SK-N-SH (cell line): ENCODE measurements around the gene GPC2. TPM values are rescaled to one million over a fixed set of nuclear protein-coding genes. Genes with fewer than 3 reads are reported as not detected.

Experiments used
- CTCF ChIA-PET: fragments of 300-600, 350-600 bp; formaldehyde crosslinking; extraction: SDS; loops from one replicate; lab custom pipeline; 2021; lab: Yijun Ruan, JAX
- POLR2A ChIA-PET: fragments of 350-600 bp; sonication (Branson Sonifier 250); formaldehyde crosslinking; extraction: SDS; loops from one replicate; lab custom pipeline; 2020; ENCODE audit warnings: antibody characterized with exemption, inconsistent platforms; lab: Yijun Ruan, JAX
- DNase-seq: peaks from one replicate; pipeline ENCODE4 v3.0.0; 2012
- H2AFZ ChIP-seq: fragments of 200-600 bp; sonication (generic); 2 replicates; pipeline ENCODE4 v1.8.1; 2016; ENCODE audit warnings: antibody characterized with exemption, mild to moderate bottlenecking, low read depth
- H3F3A ChIP-seq: fragments of 200-600 bp; sonication (generic); replicated peaks from 2 replicates; pipeline ENCODE3; 2016; ENCODE audit warnings: antibody characterized with exemption, mild to moderate bottlenecking; ENCODE audit not compliant: insufficient read depth
- H3K27ac ChIP-seq, 2 experiments: fragments of 200-500 bp in 1 of 2; fragments of 200-600 bp in 1 of 2; sonication (Bioruptor generic) in 1 of 2; sonication (generic), shearing (Covaris generic) in 1 of 2; 2 replicates each; pipeline versions ENCODE4 v1.5.1 to v1.6.1; 2014 to 2016; ENCODE audit warnings: low read depth in 2 of 2, inconsistent platforms in 1 of 2, low read length in 1 of 2, mild to moderate bottlenecking in 1 of 2, mixed read lengths in 1 of 2
- H3K27me3 ChIP-seq: fragments of 200-600 bp; sonication (generic), shearing (Covaris generic); 2 replicates; pipeline ENCODE4 v1.6.1; 2016; ENCODE audit warnings: mixed run types; ENCODE audit not compliant: insufficient read depth
- H3K36me3 ChIP-seq, 2 experiments: fragments of 200-500 bp in 1 of 2; fragments of 200-600 bp in 1 of 2; sonication (Bioruptor generic) in 1 of 2; sonication (generic) in 1 of 2; replicated peaks in 1 of 2; 2 replicates each; pipeline versions ENCODE3 to v1.5.1; 2014 to 2016; ENCODE audit warnings: low read length in 1 of 2, mild to moderate bottlenecking in 1 of 2; ENCODE audit not compliant: insufficient read depth in 2 of 2, control insufficient read depth in 1 of 2
- H3K4me1 ChIP-seq, 2 experiments: fragments of 200-500 bp in 1 of 2; fragments of 200-600 bp in 1 of 2; sonication (Bioruptor generic) in 1 of 2; sonication (generic), shearing (Covaris generic) in 1 of 2; 2 replicates each; pipeline versions ENCODE4 v1.5.1 to v1.6.1; 2014 to 2016; ENCODE audit warnings: low read depth in 1 of 2, low read length in 1 of 2, mixed run types in 1 of 2; ENCODE audit not compliant: insufficient read depth in 2 of 2, control insufficient read depth in 1 of 2
- H3K4me2 ChIP-seq: fragments of 200-600 bp; sonication (generic), shearing (Covaris generic); 2 replicates; pipeline ENCODE4 v1.6.1; 2017; ENCODE audit warnings: mixed run types
- H3K4me3 ChIP-seq, 2 experiments: fragments of 200-500 bp in 1 of 2; fragments of 200-600 bp in 1 of 2; sonication (Bioruptor generic) in 1 of 2; sonication (generic), shearing (Covaris generic) in 1 of 2; 2 replicates each; pipeline versions ENCODE4 v1.5.1 to v1.8.1; 2014 to 2016; ENCODE audit warnings: low read depth in 2 of 2, inconsistent platforms in 1 of 2, low read length in 1 of 2, mild to moderate bottlenecking in 1 of 2, mixed read lengths in 1 of 2, moderate library complexity in 1 of 2
- H3K79me2 ChIP-seq: fragments of 200-600 bp; sonication (generic); 2 replicates; pipeline ENCODE4 v1.8.1; 2017; ENCODE audit warnings: mild to moderate bottlenecking; ENCODE audit not compliant: insufficient read depth
- H3K9ac ChIP-seq: fragments of 200-600 bp; sonication (generic); 2 replicates; pipeline ENCODE4 v1.6.1; 2017; ENCODE audit warnings: mixed run types
- H3K9me2 ChIP-seq: fragments of 200-600 bp; sonication (generic); 2 replicates; pipeline ENCODE4 v1.6.1; 2017; ENCODE audit warnings: mixed run types
- H3K9me3 ChIP-seq: fragments of 200-600 bp; sonication (generic); 2 replicates; pipeline ENCODE4 v1.6.1; 2017; ENCODE audit warnings: mixed run types, mild to moderate bottlenecking, moderate library complexity
- H4K20me1 ChIP-seq: fragments of 200-600 bp; sonication (generic); 2 replicates; pipeline ENCODE4 v1.6.1; 2017; ENCODE audit warnings: mild to moderate bottlenecking, mixed run types; ENCODE audit not compliant: insufficient read depth
- EP300 ChIP-seq, 2 experiments: IDR thresholded peaks; 2 replicates each; pipeline versions ENCODE4 v1.4.0 to v1.6.1; 2012; ENCODE audit warnings: borderline replicate concordance in 1 of 2, low read depth in 1 of 2, low read length in 1 of 2
- FOSL2 ChIP-seq: IDR thresholded peaks from 2 replicates; pipeline ENCODE4 v1.4.0; 2012; ENCODE audit warnings: low read depth, mild to moderate bottlenecking, moderate library complexity, borderline replicate concordance
- FOXJ3 ChIP-seq: sonication (generic); formaldehyde crosslinking; IDR thresholded peaks from 2 replicates; pipeline ENCODE4 v1.5.1; 2020; ENCODE audit warnings: mild to moderate bottlenecking, missing genetic modification reagents
- GABPA ChIP-seq: IDR thresholded peaks from 2 replicates; pipeline ENCODE4 v1.4.0; 2012; ENCODE audit warnings: low read depth, mild to moderate bottlenecking
- JUND ChIP-seq: IDR thresholded peaks from 2 replicates; pipeline ENCODE4 v1.4.0; 2012
- MXI1 ChIP-seq: IDR thresholded peaks from 2 replicates; pipeline ENCODE4 v1.6.1; 2012; ENCODE audit warnings: mild to moderate bottlenecking, low read depth, low read length, improper control_type of control experiment
- NFIC ChIP-seq: IDR thresholded peaks from 2 replicates; pipeline ENCODE4 v1.4.0; 2012; ENCODE audit warnings: borderline replicate concordance
- NRF1 ChIP-seq: IDR thresholded peaks from 2 replicates; pipeline ENCODE4 v1.6.1; 2012; ENCODE audit warnings: low read depth, mild to moderate bottlenecking, low read length
- POLR2AphosphoS5 ChIP-seq: IDR thresholded peaks from 2 replicates; pipeline ENCODE4 v1.6.1; 2012; ENCODE audit warnings: low read depth, low read length
- RCOR1 ChIP-seq: fragments of 150-350 bp; IDR thresholded peaks from 2 replicates; pipeline ENCODE4 v1.6.1; 2017; ENCODE audit warnings: antibody characterized with exemption, low read length
- RFX5 ChIP-seq: IDR thresholded peaks from 2 replicates; pipeline ENCODE4 v1.6.1; 2012; ENCODE audit warnings: mild to moderate bottlenecking, improper control_type of control experiment, low read length
- TAF1 ChIP-seq: IDR thresholded peaks from 2 replicates; pipeline ENCODE4 v1.6.1; 2012; ENCODE audit warnings: low read depth, mild to moderate bottlenecking, low read length, moderate library complexity, borderline replicate concordance
- TCF12 ChIP-seq: IDR thresholded peaks from 2 replicates; pipeline ENCODE4 v1.4.0; 2012
- TEAD4 ChIP-seq: IDR thresholded peaks from 2 replicates; pipeline ENCODE4 v1.4.0; 2012; ENCODE audit warnings: mild to moderate bottlenecking, borderline replicate concordance; ENCODE audit not compliant: insufficient read depth
- WGBS: methylation state at CpG from one replicate; pipeline ENCODE4 v1.1.6; 2017; ENCODE audit warnings: low lambda C conversion rate; 5-methylcytosine and 5-hydroxymethylcytosine counted together
- polyA plus RNA-seq, 3 experiments: library from polyadenylated mRNA; depleted of rRNA; stranded (reverse); fragments of >200 nt; gene quantifications; 2 replicates each; pipeline ENCODE4 v1.2.3, GENCODE V29; 2012
- TF ChIP-seq, protein P1 (sequence below): fragments of 150-350 bp; IDR thresholded peaks from 2 replicates; pipeline ENCODE4 v1.6.1; 2017; ENCODE audit warnings: antibody characterized with exemption, low read length, low read depth, borderline replicate concordance
- TF ChIP-seq, protein P2 (sequence below): IDR thresholded peaks from 2 replicates; pipeline ENCODE4 v1.4.0; 2012; ENCODE audit warnings: low read depth

The GPC2 gene
- polyA plus RNA-seq, 1 of the 3 experiments (the other 2 are of a cell fraction), result 12.9 TPM

DNA sequence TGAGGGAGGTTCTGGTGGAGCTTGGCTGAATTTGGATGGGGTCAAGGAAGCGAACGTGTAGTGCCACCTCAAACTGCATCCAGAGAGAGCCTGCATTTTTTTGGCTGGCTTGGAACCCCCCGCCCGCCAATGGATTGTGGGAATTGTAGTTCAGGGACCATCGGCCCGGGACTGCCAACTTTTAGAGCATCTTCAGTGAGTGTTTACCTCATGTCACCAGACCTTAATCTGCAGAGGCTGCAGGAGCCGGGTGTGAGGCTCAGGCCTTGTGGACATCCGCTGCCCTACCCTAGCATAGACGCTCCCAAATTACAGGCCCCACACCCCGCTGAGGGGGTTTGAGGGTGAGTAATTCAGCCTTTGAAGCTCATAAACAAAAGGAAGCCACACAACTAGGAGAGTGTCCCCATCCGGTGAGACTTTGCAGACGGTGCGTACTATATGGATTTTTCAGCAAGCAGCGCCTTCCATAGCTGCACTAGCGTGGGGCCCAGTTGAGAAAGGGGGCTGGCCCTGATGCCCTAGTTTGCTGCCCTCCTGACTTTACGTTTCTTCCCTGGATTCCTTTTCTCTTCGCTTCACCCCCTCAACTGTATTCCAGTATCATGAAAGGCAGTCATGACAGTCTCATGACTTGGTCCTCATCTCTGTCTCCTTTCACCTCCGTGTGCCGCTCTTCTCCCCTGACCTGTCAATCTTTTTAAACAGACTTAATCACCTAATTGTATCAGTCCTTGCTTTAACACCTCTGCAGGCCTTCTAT, 57.0 kb downstream of the GPC2 start:
- TF ChIP-seq TAF1, result no peak; the same call in 1 of the 2 replicates
- no peak for TF ChIP-seq TEAD4
- 0 out of 2 replicates have a peak, but pooled peaks have one; percentile 1 for TF ChIP-seq RCOR1
- TF ChIP-seq GABPA, result no peak; the same call in 1 of the 2 replicates
- TF ChIP-seq RFX5, result no peak
- no peak for TF ChIP-seq JUND
- no peak for TF ChIP-seq TCF12
- TF ChIP-seq, protein P1, sequence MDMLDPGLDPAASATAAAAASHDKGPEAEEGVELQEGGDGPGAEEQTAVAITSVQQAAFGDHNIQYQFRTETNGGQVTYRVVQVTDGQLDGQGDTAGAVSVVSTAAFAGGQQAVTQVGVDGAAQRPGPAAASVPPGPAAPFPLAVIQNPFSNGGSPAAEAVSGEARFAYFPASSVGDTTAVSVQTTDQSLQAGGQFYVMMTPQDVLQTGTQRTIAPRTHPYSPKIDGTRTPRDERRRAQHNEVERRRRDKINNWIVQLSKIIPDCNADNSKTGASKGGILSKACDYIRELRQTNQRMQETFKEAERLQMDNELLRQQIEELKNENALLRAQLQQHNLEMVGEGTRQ, result no peak
- TF ChIP-seq FOSL2, result no peak
- TF ChIP-seq EP300 (IDR thresholded peaks at IDR 0.05; ENCODE audit: borderline replicate concordance in 1 of 2, low read depth in 1 of 2, low read length in 1 of 2), result no peak
- TF ChIP-seq, protein P2, sequence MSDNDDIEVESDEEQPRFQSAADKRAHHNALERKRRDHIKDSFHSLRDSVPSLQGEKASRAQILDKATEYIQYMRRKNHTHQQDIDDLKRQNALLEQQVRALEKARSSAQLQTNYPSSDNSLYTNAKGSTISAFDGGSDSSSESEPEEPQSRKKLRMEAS, result no peak; the same call in 1 of the 2 replicates
- TF ChIP-seq NRF1, result no peak
- TF ChIP-seq MXI1, result 0 out of 2 replicates have a peak, but pooled peaks have one; percentile 7
- no peak for TF ChIP-seq FOXJ3 (CRISPR knock-in tag)
- no peak for TF ChIP-seq POLR2AphosphoS5
- peak; percentile 26; the same call in 1 of the 2 replicates for TF ChIP-seq NFIC
- POLR2A ChIA-PET, result interaction anchor here (1.1 to 2.5 kb wide), 3 partner anchors 14 to 29 kb away, joined by 3 to 15 read pairs (median 3); partner anchors contain the start of genes AP4M1, LAMTOR4 and MCM7
- 21% methylated on average over 19 of the region's 19 CpGs for WGBS
- Histone ChIP-seq H3K36me3 (peaks cover 13 to 28% of the 10 kb centered on the region in 2 experiments), H3K27ac (peak overlapping the region; percentile 84), H4K20me1 (no peaks in the 10 kb centered on the region), H3K4me2 (peak overlapping the region; percentile 96), H3K9me2 (no peaks in the 10 kb centered on the region), H2AFZ (peak overlapping the region; percentile 93), H3K4me3 (peak overlapping the region; percentile 69 to 97), H3K27me3 (no peaks in the 10 kb centered on the region), H3K4me1 (peaks cover 3 to 11% of the 10 kb centered on the region in 2 experiments; a peak in 2 of 4 replicates), H3K9ac (peak overlapping the region; percentile 78), H3F3A (peaks cover 31% of the 10 kb centered on the region), H3K79me2 (peaks cover 60% of the 10 kb centered on the region), H3K9me3 (no peaks in the 10 kb centered on the region)
- peak; percentile 80 for DNase-seq
- CTCF ChIA-PET, result interaction anchor here (1.0 to 5.0 kb wide), 7 partner anchors 9 to 330 kb away, joined by 3 to 40 read pairs (median 4); no protein-coding TSS in a partner anchor

Other genes starting within 250 kb of the GPC2 start
- not detected in 2 replicates for gene GJC3, start 247.8 kb downstream of the GPC2 start, polyA plus RNA-seq (2012; rRNA removed)
- 0.15 TPM in 1 of 2 replicates, not detected in the other for gene AZGP1, start 201.3 kb downstream of the GPC2 start, polyA plus RNA-seq (2012; rRNA removed)
- gene ZKSCAN1, start 161.8 kb downstream of the GPC2 start, polyA plus RNA-seq (2012; rRNA removed), result 21.1 and 30.7 TPM in 2 replicates
- 17.5 and 22.8 TPM in 2 replicates for gene ZSCAN21, start 127.6 kb downstream of the GPC2 start, polyA plus RNA-seq (2012; rRNA removed)
- 30.5 and 45.2 TPM in 2 replicates for gene ZNF3, start 95.7 kb downstream of the GPC2 start, polyA plus RNA-seq (2012; rRNA removed)
- 413 and 435 TPM in 2 replicates for gene COPS6, start 88.4 kb downstream of the GPC2 start, polyA plus RNA-seq (2012; rRNA removed)
- gene MCM7, start 76.0 kb downstream of the GPC2 start, polyA plus RNA-seq (2012; rRNA removed), result 235 and 241 TPM in 2 replicates
- 35.0 and 39.2 TPM in 2 replicates for gene AP4M1, start 75.7 kb downstream of the GPC2 start, polyA plus RNA-seq (2012; rRNA removed)
- gene TAF6, start 58.0 kb downstream of the GPC2 start, polyA plus RNA-seq (2012; rRNA removed), result 31.7 and 70.5 TPM in 2 replicates
- 52.0 and 65.0 TPM in 2 replicates for gene CNPY4, start 57.7 kb downstream of the GPC2 start, polyA plus RNA-seq (2012; rRNA removed)
- 2.5 and 4.4 TPM in 2 replicates for gene MBLAC1, start 50.4 kb downstream of the GPC2 start, polyA plus RNA-seq (2012; rRNA removed)
- gene LAMTOR4, start 28.5 kb downstream of the GPC2 start, polyA plus RNA-seq (2012; rRNA removed), result 600 and 630 TPM in 2 replicates
- 13.9 and 16.4 TPM in 2 replicates for gene TRAPPC14, start 18.7 kb downstream of the GPC2 start, polyA plus RNA-seq (2012; rRNA removed)
- gene GAL3ST4, start 8.8 kb downstream of the GPC2 start, polyA plus RNA-seq (2012; rRNA removed), result 9.0 and 9.4 TPM in 2 replicates
- 0.10 and 0.31 TPM in 2 replicates for gene STAG3, start 537 bp upstream of the GPC2 start, polyA plus RNA-seq (2012; rRNA removed)
- not detected in 2 replicates for gene PVRIG, start 42.6 kb upstream of the GPC2 start, polyA plus RNA-seq (2012; rRNA removed)
- not detected in 2 replicates for gene SPDYE3, start 130.3 kb upstream of the GPC2 start, polyA plus RNA-seq (2012; rRNA removed)
- 55.4 and 63.7 TPM in 2 replicates for gene PILRB, start 180.7 kb upstream of the GPC2 start, polyA plus RNA-seq (2012; rRNA removed)
- 0.89 and 0.99 TPM in 2 replicates for gene PILRA, start 196.1 kb upstream of the GPC2 start, polyA plus RNA-seq (2012; rRNA removed)